ENCODE data around the gene SBF2.

SBF2 gene

DNA sequence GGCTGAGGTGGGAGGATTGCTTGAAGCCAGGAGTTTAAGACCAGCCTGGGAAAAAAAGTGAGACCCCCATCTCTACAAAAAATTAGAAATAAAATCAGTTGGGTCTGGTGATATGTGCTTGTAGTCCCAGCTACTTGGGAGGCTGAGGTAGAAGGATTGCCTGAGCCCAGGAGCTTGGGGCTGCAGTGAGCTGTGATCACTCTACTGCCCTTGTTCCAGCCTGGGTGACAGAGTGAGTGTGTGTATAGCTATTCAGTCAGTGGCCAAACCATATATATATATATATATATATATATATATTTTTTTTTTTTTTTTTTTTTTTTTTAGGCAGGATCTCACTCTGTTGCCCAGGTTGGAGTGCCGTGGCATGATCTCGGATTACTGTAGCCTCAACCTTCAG lies 35.3 kb upstream of the SBF2 start:
- WGBS (ENCODE audit: extremely low coverage, insufficient coverage, low lambda C conversion rate), result no CpG with 5 or more reads among the region's 2 CpGs
- H3K18ac ChIP-seq (ENCODE audit: low read length), result no peak overlapping the region
- H4K5ac ChIP-seq (ENCODE audit: low read length), result no peak overlapping the region
- H3K9ac ChIP-seq (ENCODE audit: low read length), result no peak overlapping the region
- no peaks in the 10 kb centered on the region for H3K79me2 ChIP-seq (ENCODE audit: control insufficient read depth, insufficient read depth, low read length)
- no peaks in the 10 kb centered on the region for H3K27me3 ChIP-seq (ENCODE audit: insufficient read depth, low read length, poor library complexity)
- H2BK15ac ChIP-seq (replicated peaks; ENCODE audit: low read depth), result no peak overlapping the region
- no peak overlapping the region for H2AK5ac ChIP-seq (ENCODE audit: low read length)
- no peak overlapping the region for H2BK5ac ChIP-seq (ENCODE audit: low read length)
- DNase-seq, result no peak
- no peak overlapping the region for H2BK120ac ChIP-seq (ENCODE audit: low read depth, low read length)
- H3K79me1 ChIP-seq (ENCODE audit: low read length), result no peaks in the 10 kb centered on the region
- no peak overlapping the region for H3K4ac ChIP-seq (ENCODE audit: low read depth, low read length)
- no peak overlapping the region for H3K27ac ChIP-seq (ENCODE audit: low read depth, low read length)
- no peaks in the 10 kb centered on the region for H3K36me3 ChIP-seq (ENCODE audit: control insufficient read depth, insufficient read depth, low read length)
- H3K4me1 ChIP-seq (ENCODE audit: control insufficient read depth, low read depth, low read length), result peaks cover 2% of the 10 kb centered on the region
- H4K8ac ChIP-seq (ENCODE audit: low read depth, low read length), result no peak overlapping the region
- H3K4me2 ChIP-seq (ENCODE audit: low read length), result no peak overlapping the region
- H3K4me3 ChIP-seq (ENCODE audit: low read length), result no peak overlapping the region
- H3K23ac ChIP-seq (ENCODE audit: low read length), result no peak overlapping the region
- H3K56ac ChIP-seq (ENCODE audit: low read length), result no peak overlapping the region

DNA sequence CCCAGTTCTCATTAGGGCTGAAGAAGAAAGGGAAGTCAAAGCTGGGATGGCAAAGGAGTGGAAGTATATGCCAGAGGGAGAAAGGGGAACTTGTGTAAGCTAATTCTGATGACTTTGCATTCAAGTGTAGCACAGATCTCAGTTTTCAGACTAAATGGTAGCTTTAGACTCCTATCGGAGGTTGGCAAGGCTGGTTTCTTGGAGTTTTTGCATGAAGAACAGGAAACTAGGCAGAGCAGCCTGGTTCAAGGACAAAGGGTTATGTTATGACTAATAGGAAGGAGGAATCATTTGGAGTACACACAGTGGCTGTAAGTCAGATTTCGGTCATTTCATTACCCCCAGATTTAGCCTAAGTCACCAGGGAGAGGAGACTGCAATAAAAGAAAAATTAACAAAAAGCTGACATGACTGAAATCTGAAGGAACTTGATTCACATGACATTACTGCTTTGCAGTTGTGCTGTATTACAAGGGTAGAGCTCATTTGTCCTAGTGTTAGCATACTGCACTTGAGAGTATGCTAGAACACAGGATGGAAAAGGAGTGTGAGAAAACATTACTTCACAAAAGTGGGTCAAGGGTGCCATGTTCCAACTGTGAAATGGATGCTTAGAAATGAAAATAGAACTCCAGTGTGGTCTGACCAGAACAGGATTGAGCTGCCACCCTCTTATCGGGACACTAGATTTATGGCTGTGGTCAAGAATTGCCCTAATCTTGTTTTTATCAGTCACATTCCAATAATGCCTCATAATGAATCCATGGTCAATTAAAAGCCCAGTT lies 34.5 kb upstream of the SBF2 start:
- peaks cover 5% of the 10 kb centered on the region for H3K4me1 ChIP-seq (ENCODE audit: control insufficient read depth, low read depth, low read length)
- H3K56ac ChIP-seq (ENCODE audit: low read length), result no peak overlapping the region
- H3K27ac ChIP-seq (ENCODE audit: low read depth, low read length), result no peak overlapping the region
- H2BK120ac ChIP-seq (ENCODE audit: low read depth, low read length), result no peak overlapping the region
- no CpG with 5 or more reads among the region's 3 CpGs for WGBS (ENCODE audit: extremely low coverage, insufficient coverage, low lambda C conversion rate)
- no peaks in the 10 kb centered on the region for H3K27me3 ChIP-seq (ENCODE audit: insufficient read depth, low read length, poor library complexity)
- no peak overlapping the region for H2BK15ac ChIP-seq (replicated peaks; ENCODE audit: low read depth)
- H3K4me2 ChIP-seq (ENCODE audit: low read length), result no peak overlapping the region
- H4K8ac ChIP-seq (ENCODE audit: low read depth, low read length), result no peak overlapping the region
- no peaks in the 10 kb centered on the region for H3K79me2 ChIP-seq (ENCODE audit: control insufficient read depth, insufficient read depth, low read length)
- DNase-seq, result no peak
- no peak overlapping the region for H3K9ac ChIP-seq (ENCODE audit: low read length)
- no peak overlapping the region for H3K23ac ChIP-seq (ENCODE audit: low read length)
- H4K5ac ChIP-seq (ENCODE audit: low read length), result no peak overlapping the region
- H3K4me3 ChIP-seq (ENCODE audit: low read length), result no peak overlapping the region
- H3K4ac ChIP-seq (ENCODE audit: low read depth, low read length), result no peak overlapping the region
- no peak overlapping the region for H2AK5ac ChIP-seq (ENCODE audit: low read length)
- H3K36me3 ChIP-seq (ENCODE audit: control insufficient read depth, insufficient read depth, low read length), result no peaks in the 10 kb centered on the region
- H2BK5ac ChIP-seq (ENCODE audit: low read length), result no peak overlapping the region
- H3K18ac ChIP-seq (ENCODE audit: low read length), result no peak overlapping the region
- no peaks in the 10 kb centered on the region for H3K79me1 ChIP-seq (ENCODE audit: low read length)

DNA sequence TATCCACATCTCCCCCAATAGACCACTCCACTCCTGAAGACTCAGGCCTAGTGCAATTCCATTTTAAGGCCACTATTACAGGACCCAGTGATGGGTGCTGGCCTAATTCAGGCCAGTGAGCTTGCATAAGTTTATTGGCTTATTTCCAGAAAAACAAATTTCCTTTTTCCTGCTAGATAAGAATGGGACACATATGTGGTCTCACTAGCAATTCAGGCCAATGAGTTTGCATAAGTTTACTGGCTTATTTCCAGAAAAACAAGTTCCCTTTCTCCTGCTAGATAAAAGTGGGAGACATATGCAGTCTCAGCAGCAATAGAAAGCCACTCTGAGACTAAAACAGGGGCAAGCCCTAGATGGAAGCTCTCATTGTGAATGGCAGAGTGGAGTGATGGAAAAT lies 33.2 kb upstream of the SBF2 start:
- no peak overlapping the region for H2BK120ac ChIP-seq (ENCODE audit: low read depth, low read length)
- H3K4me2 ChIP-seq (ENCODE audit: low read length), result no peak overlapping the region
- H3K27ac ChIP-seq (ENCODE audit: low read depth, low read length), result no peak overlapping the region
- peak overlapping the region; percentile 25 for H3K23ac ChIP-seq (ENCODE audit: low read length)
- no peak overlapping the region for H4K5ac ChIP-seq (ENCODE audit: low read length)
- no peak overlapping the region for H2BK5ac ChIP-seq (ENCODE audit: low read length)
- H2BK15ac ChIP-seq (replicated peaks; ENCODE audit: low read depth), result no peak overlapping the region
- no peak overlapping the region for H2AK5ac ChIP-seq (ENCODE audit: low read length)
- no peak overlapping the region for H3K4me3 ChIP-seq (ENCODE audit: low read length)
- H3K27me3 ChIP-seq (ENCODE audit: insufficient read depth, low read length, poor library complexity), result no peaks in the 10 kb centered on the region
- no peak overlapping the region for H3K56ac ChIP-seq (ENCODE audit: low read length)
- no peaks in the 10 kb centered on the region for H3K79me2 ChIP-seq (ENCODE audit: control insufficient read depth, insufficient read depth, low read length)
- H3K4ac ChIP-seq (ENCODE audit: low read depth, low read length), result no peak overlapping the region
- H3K79me1 ChIP-seq (ENCODE audit: low read length), result no peaks in the 10 kb centered on the region
- H3K4me1 ChIP-seq (ENCODE audit: control insufficient read depth, low read depth, low read length), result peaks cover 8% of the 10 kb centered on the region
- no peaks in the 10 kb centered on the region for H3K36me3 ChIP-seq (ENCODE audit: control insufficient read depth, insufficient read depth, low read length)
- H3K18ac ChIP-seq (ENCODE audit: low read length), result no peak overlapping the region
- DNase-seq, result no peak
- no peak overlapping the region for H4K8ac ChIP-seq (ENCODE audit: low read depth, low read length)
- no peak overlapping the region for H3K9ac ChIP-seq (ENCODE audit: low read length)

DNA sequence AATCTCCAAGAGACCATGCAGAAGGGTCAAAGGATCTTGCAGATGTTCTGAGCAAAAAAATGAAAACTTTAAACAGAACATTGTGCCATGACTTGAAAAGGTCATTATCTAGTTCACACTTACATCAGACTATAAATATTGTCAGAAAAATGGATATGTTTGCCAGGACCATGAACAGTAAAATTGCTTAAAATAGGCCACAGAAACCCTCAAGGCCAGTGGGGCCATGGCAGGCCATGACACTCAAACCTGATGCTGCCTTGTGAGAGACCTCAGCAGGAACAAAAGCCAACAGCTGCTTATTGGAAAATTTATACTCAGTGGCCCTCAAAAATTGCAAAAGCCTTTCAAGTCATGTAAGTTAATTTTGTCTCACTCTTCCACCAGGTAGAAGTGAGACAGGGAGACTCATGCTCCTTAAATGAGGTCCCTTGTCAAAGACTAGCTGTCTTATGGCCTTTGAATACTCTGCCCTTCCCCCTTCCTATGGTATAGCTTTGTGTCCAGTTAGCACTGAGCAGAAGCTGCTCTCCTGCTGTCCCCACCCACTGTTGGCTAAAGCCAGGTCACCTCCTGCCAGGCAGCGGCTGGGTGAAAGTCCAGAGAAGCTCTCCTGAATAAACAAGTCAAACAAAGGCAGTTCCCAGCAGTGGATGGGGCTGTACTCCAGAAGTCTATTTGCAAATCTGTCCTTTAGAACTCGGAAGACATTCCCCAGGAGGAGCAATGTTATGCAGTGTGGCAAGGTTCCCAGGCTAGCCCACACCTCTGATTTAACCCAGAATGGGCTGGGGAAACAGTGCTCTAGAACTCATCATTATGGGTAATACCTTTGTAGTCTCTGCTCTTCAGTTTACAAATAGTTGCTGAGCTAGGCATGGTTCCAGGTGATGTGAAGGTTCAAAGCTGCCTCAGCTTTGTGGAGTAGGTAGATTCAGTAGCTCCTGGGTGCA lies 32.3 kb upstream of the SBF2 start:
- Histone ChIP-seq H4K5ac (ENCODE audit: low read length) (no peak overlapping the region), H3K79me2 (ENCODE audit: control insufficient read depth, insufficient read depth, low read length) (no peaks in the 10 kb centered on the region), H3K4ac (ENCODE audit: low read depth, low read length) (no peak overlapping the region), H3K79me1 (ENCODE audit: low read length) (no peaks in the 10 kb centered on the region), H3K23ac (ENCODE audit: low read length) (no peak overlapping the region), H3K27ac (ENCODE audit: low read depth, low read length) (no peak overlapping the region), H3K56ac (ENCODE audit: low read length) (peak overlapping the region; percentile 3), H4K8ac (ENCODE audit: low read depth, low read length) (no peak overlapping the region), H3K4me1 (ENCODE audit: control insufficient read depth, low read depth, low read length) (peaks cover 8% of the 10 kb centered on the region), H3K18ac (ENCODE audit: low read length) (no peak overlapping the region), H3K9ac (ENCODE audit: low read length) (no peak overlapping the region), H2BK120ac (ENCODE audit: low read depth, low read length) (no peak overlapping the region), H3K4me3 (ENCODE audit: low read length) (no peak overlapping the region), H2BK15ac (replicated peaks; ENCODE audit: low read depth) (no peak overlapping the region), H3K4me2 (ENCODE audit: low read length) (no peak overlapping the region), H2AK5ac (ENCODE audit: low read length) (no peak overlapping the region), H3K27me3 (ENCODE audit: insufficient read depth, low read length, poor library complexity) (no peaks in the 10 kb centered on the region), H2BK5ac (ENCODE audit: low read length) (no peak overlapping the region), H3K36me3 (ENCODE audit: control insufficient read depth, insufficient read depth, low read length) (no peaks in the 10 kb centered on the region)
- no peak for DNase-seq
- no CpG with 5 or more reads among the region's 2 CpGs for WGBS (ENCODE audit: extremely low coverage, insufficient coverage, low lambda C conversion rate)

DNA sequence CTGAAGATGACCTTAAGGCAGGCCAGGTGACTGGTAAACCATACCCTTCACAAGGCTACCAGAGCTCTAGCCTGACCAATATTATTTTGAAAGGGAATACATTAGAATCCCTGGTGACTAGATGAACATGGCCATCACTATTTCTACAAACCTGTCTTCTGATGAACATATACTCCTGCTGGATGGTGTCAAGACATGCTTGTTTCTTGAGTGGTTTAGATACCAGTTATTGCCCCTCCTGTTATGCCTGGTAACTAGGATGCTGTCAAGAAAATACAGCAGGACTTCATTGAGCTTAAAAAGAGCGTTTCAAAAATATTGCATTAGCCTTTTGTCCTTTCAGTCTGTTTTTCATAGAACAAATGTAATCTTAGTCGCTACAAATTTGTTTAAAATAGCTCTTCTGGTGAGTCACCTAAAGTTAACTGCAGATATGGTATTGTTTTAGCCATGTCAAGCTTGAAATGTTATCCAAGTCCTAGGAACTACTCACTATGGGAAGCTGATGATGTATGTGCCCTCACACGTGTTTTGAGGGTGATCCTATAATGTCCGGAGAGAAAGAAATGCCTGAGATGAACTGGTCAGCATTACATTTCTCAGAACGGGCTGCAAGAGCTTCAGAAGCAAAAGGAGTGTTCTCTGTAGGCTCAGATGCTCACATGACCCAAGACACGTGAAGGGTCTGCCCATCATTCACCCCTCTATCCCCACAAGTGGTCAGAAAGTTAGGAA lies 31.4 kb upstream of the SBF2 start:
- Histone ChIP-seq H3K79me2 (ENCODE audit: control insufficient read depth, insufficient read depth, low read length) (no peaks in the 10 kb centered on the region), H2BK15ac (replicated peaks; ENCODE audit: low read depth) (no peak overlapping the region), H3K27me3 (ENCODE audit: insufficient read depth, low read length, poor library complexity) (no peaks in the 10 kb centered on the region), H2AK5ac (ENCODE audit: low read length) (no peak overlapping the region), H2BK120ac (ENCODE audit: low read depth, low read length) (no peak overlapping the region), H4K8ac (ENCODE audit: low read depth, low read length) (no peak overlapping the region), H4K5ac (ENCODE audit: low read length) (no peak overlapping the region), H3K23ac (ENCODE audit: low read length) (no peak overlapping the region), H3K56ac (ENCODE audit: low read length) (no peak overlapping the region), H3K9ac (ENCODE audit: low read length) (no peak overlapping the region), H3K18ac (ENCODE audit: low read length) (no peak overlapping the region), H3K4me2 (ENCODE audit: low read length) (no peak overlapping the region), H3K4ac (ENCODE audit: low read depth, low read length) (no peak overlapping the region), H3K36me3 (ENCODE audit: control insufficient read depth, insufficient read depth, low read length) (no peaks in the 10 kb centered on the region), H3K79me1 (ENCODE audit: low read length) (no peaks in the 10 kb centered on the region), H3K4me1 (ENCODE audit: control insufficient read depth, low read depth, low read length) (peaks cover 8% of the 10 kb centered on the region), H2BK5ac (ENCODE audit: low read length) (no peak overlapping the region), H3K27ac (ENCODE audit: low read depth, low read length) (no peak overlapping the region), H3K4me3 (ENCODE audit: low read length) (no peak overlapping the region)
- DNase-seq, result no peak
- WGBS (ENCODE audit: extremely low coverage, insufficient coverage, low lambda C conversion rate), result no CpG with 5 or more reads among the region's 6 CpGs
